HG02970 (cell line): ENCODE measurements around the gene MAP1LC3A.

ENCODE experiments used
- ATAC-seq: cut with Tn5 transposase; IDR thresholded peaks from one replicate; pipeline ENCODE4 v1.9.1; 2021; ENCODE audit warnings: mild to moderate bottlenecking, moderate library complexity, moderate number of reproducible peaks; ENCODE audit not compliant: unreplicated experiment, low FRiP score

MAP1LC3A gene

GRCh38 chr20:34528921-34529297 is 29.6 kb upstream of the MAP1LC3A start:
- ATAC-seq: no peak

GRCh38 chr20:34529742-34530141 is 28.8 kb upstream of the MAP1LC3A start:
- no peak for ATAC-seq

DNA sequence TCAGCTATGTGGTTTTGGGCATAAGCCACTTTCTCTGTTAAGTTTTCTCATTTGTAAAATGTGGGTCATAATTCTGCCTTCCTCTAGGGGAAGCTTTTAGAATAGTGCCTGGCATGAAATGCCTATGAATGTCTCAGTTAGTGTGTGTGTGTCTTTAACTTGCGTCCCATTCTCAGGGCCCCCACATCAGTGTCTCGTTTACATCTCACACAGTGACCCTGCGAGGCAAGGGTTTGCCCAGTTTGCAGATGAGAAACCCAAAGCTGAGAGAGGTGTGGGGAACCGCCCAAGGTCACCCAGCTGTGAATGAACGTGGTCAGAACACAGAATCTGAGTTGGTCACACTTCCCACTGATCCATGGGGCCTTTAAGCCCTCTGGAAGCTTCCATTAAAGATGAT is 28.2 kb upstream of the MAP1LC3A start:
- ATAC-seq: no peak

GRCh38 chr20:34531608-34532265 is 26.8 kb upstream of the MAP1LC3A start:
- ATAC-seq: no peak

GRCh38 chr20:34532320-34532719 is 26.2 kb upstream of the MAP1LC3A start:
- no peak for ATAC-seq

DNA sequence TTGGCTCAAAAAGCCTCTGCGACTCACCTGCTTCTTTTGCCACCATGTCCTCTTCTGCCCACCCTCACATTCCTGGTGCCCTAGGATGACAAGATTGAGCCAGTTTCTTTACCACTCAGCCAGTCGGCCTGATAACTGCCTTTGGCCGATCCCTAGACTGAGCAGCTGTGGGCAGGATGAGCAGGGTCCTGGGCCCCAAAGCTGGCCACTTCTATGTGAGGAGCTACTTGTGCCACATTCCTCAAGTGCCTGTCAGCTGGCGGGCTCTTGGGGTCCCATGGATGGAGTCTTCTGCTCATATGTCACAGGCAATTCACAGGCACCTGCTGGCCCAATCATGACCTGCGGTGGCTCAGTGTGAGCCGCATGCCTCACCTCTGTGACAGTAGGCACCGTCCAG is 25.8 kb upstream of the MAP1LC3A start:
- no peak for ATAC-seq

GRCh38 chr20:34534391-34535165 is 23.9 kb upstream of the MAP1LC3A start:
- ATAC-seq: no peak

DNA sequence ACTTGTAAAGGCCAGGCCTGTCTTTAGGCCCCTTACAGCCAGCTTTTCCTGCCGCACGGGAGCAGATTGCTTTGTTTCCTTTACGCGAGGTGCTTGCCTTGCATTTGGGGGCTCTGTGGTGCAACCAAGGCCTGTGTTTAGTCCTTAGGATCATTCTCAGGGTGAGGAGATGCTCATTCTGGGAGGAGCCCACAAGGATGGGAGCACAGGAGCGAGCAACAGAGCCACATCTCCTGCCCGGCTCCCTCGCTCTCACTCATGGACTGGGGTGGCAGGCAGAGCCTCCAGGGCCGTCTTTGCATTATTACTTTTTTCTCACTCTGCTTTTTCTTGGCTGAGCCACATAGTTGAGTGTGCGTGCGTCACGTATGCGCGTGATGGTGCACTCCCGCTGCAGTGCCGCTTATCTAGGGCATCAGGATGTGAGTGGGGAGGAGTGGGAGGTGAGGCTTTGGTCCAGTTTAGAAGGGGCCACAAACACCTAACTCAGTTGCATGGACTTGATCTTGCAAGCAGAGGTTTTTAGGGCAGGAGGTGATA is 23.1 kb upstream of the MAP1LC3A start:
- no peak for ATAC-seq

DNA sequence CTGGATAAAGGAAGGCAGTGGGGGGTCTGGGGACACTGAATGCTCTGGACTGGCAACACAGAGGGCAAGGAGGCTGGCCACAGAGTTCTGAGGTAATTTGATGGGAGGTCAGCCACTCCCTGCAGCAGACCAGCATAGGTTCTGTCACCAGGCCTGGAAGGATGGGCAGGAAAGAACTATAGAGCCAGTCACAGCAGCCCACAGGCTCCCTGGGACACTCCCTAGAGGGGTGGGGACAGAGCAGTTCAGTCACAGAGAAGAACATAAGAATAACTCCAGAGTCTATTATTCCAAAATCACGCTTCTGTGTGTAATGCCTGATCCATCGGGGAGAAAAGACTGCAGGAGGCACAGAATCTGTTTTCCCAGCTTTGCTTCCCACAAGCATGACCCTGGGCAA is 22.7 kb upstream of the MAP1LC3A start:
- ATAC-seq: no peak

DNA sequence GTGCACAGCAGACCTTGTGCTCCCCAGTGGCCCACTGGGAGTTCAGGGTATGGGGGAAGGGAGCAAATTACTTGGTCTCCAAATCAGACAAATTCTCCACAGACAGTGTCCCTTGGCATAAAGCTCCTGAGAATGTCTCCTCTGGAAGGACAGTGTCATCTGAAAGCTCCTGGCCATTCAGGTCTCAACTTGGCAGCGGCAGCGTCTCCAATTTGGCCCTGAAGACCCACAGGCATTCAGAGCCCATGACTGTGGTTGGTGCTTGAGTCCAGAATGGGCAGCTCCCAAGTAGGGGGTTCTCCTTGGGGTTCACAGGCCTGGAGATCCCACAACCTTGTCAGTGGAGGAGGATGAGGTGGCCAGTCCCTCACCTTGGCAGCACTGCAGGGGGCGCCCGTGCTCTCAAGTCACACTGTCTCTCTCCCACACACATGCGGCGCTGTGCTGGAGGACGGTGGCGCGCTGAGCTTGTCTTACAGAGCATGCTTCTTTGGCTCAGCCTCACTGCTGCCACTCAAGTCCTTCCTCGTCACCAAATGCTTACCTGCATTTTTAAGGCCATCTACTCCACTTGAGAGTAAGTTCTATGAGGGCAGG is 21.6 kb upstream of the MAP1LC3A start:
- ATAC-seq: no peak

- no peak for ATAC-seq
Observed at GRCh38 chr20:34537651-34538050, 20.9 kb upstream of the MAP1LC3A start.

DNA sequence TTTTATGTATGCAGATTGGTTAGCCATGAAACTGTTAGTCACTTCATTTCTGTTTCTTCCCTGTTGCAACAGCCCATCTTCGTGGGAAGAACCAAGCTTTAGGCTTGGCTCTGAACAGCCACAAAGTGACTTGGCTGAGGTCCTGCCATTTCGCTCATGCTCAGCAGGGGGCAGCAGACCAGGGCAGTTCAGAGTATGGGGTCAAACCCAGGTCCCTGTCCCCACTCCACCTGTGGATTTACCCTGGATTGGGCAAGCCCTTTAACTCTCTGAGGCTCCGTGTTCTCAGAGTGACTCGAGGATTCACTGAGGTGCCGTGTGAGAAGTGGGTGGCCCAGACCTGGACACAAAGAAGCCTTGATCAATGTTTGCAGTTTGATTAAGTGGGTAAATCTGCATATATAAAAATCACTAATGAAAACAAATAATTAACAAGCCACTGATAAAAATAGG is 19.8 kb upstream of the MAP1LC3A start:
- no peak for ATAC-seq

GRCh38 chr20:34539756-34540155 is 18.8 kb upstream of the MAP1LC3A start:
- ATAC-seq: no peak

- no peak for ATAC-seq
Observed at GRCh38 chr20:34540596-34541263, 17.8 kb upstream of the MAP1LC3A start.

DNA sequence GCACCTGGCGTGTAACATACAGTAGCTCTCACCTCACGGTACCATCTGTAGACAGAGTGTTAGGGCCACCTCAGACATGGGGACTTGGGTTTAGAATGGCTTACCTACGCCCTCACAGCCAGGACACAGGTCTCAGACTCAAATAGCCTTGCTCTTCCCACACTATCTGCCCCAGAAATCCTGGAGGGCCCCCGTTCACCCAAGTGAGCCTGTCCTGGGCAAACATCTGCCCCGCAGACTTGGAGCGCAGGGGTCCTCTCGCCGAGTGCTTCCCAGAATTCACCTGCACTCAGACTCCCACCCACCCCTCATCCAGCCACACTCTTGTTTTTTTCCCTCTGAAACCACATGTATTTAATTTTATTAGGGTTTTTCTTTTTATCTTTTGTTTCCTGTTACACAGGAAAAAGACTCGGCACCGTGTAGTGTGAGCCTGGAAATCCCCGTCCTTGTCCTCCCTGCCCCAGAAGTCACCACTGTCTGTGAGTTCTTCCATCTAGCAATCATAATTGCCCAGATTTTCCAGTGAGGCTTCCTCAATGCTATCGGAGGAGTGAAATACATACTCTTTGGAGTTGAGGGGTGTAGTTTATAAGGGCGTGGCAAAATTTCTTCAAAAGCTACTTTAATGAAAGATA is 17.1 kb upstream of the MAP1LC3A start:
- ATAC-seq: no peak

DNA sequence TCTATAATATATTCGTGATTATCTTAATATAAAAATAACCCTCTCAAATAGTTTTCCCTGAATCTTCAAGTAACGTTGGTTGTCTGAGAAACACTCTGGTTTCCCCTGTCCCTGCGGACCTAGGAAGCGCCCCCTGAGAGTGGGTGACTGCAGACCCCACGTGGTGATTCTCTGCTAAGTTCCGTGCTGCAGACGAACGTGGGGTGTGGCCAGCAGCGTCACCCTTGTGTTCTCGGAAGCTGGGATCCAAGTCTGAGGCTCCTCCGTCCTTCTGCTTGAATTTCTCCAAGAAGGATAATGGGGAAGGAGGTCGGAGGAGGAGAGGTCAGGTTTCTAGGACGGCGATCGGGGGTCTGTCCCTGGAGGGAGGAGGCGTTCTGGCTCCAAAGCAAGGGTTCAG is 16.6 kb upstream of the MAP1LC3A start:
- no peak for ATAC-seq

DNA sequence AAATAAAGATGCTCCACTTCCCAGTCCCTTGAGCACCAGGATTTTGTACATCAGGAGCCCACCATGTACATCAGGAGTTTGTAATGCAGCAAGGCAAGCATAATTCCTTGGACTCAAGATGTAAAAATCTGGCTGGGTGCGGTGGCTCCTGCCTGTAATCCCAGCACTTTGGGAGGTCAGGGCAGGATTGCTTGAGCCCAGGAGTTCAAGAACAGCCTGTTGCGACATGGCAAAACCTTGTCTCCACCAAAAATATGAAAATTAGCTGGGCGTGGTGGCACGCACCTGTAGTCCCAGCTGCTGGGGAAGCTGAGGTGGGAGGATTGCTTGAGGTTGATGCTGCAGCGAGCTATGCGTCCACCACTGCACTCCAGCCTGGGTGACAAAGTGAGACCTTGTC is 16.1 kb upstream of the MAP1LC3A start:
- ATAC-seq: no peak

GRCh38 chr20:34543463-34544056 is 15.0 kb upstream of the MAP1LC3A start:
- ATAC-seq: no peak

DNA sequence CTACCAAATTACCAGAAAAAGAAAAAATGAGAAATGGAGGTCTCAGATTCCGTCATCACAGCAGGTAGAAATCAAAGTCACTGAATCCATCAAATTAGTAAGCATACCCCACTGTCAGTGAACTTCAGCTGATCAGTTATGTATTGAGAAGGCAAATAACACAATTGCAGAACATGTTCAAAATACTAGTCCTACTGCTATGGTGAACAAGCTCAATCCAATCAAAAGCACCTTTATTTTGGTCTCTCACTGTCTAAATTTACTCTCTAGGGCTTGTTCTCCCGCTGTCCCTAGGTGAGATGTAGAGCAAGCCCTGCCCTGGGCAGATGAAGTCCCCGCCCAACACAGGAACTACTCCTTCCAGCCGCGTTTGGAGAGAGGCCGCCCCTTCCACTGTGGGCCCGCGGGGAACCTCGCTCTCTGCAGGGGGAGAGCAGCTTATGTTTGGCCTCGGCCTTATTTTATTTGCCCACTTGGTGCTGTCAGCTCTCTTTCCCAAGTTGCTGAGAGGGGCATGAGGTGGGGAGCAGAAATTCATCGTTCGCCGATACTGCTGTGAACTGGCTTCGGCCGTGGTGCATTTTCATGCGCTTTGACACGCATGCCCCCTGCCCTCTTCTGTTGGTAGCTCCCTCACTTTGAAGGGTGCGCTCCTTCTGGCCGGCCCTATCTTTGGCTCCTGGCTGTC is 14.3 kb upstream of the MAP1LC3A start:
- no peak for ATAC-seq
